CD4-positive, alpha-beta T cell treated with Interferon alpha-2 for 1 hour (primary cell): Measurements from ENCODE around the gene GJD3.
"Not testable (repeated sequence)": the region's sequence is repeated elsewhere in the genome, so short reads cannot be mapped to it uniquely, and the experiment has no call there.

Experiments
- DNase-seq, 2 donors: peaks; one replicate each; pipeline ENCODE4 v3.0.0-alpha.2; 2020 to 2022

GJD3 gene

GRCh38 chr17:40364121-40364861 is at the start of gene GJD3:
Gene GJD3 (minus strand): TSS chr17:40364737. CDS start chr17:40363815, 922 bp downstream.
- DNase-seq = no peak

- DNase-seq = not testable (repeated sequence)
Measured at GRCh38 chr17:40414312-40414711, 49.8 kb upstream of the GJD3 start.

GRCh38 chr17:40412880-40413279 is 48.3 kb upstream of the GJD3 start:
- DNase-seq = no peak

GRCh38 chr17:40411821-40412220 is 47.3 kb upstream of the GJD3 start:
- no peak for DNase-seq

- no peak for DNase-seq
Measured at GRCh38 chr17:40410082-40410481, 45.5 kb upstream of the GJD3 start.

GRCh38 chr17:40409540-40409939 is 45.0 kb upstream of the GJD3 start:
- DNase-seq = not testable (repeated sequence)

- DNase-seq = no peak
Measured at GRCh38 chr17:40407460-40407859, 42.9 kb upstream of the GJD3 start.

GRCh38 chr17:40404003-40404402 is 39.5 kb upstream of the GJD3 start:
- DNase-seq = no peak

- peak in 1 of 2 donors; percentile 39 for DNase-seq
Measured at GRCh38 chr17:40402668-40403067, 38.1 kb upstream of the GJD3 start.

- peak in 1 of 2 donors; percentile 59 for DNase-seq
Measured at GRCh38 chr17:40399185-40399584, 34.6 kb upstream of the GJD3 start.

GRCh38 chr17:40386555-40386954 is 22.0 kb upstream of the GJD3 start:
- not testable (repeated sequence) for DNase-seq

- DNase-seq = no peak
Measured at GRCh38 chr17:40382251-40382650, 17.7 kb upstream of the GJD3 start.

- DNase-seq = no peak
Measured at GRCh38 chr17:40378966-40379365, 14.4 kb upstream of the GJD3 start.

GRCh38 chr17:40377832-40378231 is 13.3 kb upstream of the GJD3 start:
- DNase-seq = no peak

- DNase-seq = not testable (repeated sequence)
Measured at GRCh38 chr17:40376541-40376940, 12.0 kb upstream of the GJD3 start.

GRCh38 chr17:40375786-40376185 is 11.2 kb upstream of the GJD3 start:
- not testable (repeated sequence) for DNase-seq

- no peak for DNase-seq
Measured at GRCh38 chr17:40374821-40375498, 10.4 kb upstream of the GJD3 start.

GRCh38 chr17:40373999-40374398 is 9.5 kb upstream of the GJD3 start:
- no peak for DNase-seq

GRCh38 chr17:40373324-40373723 is 8.8 kb upstream of the GJD3 start:
- DNase-seq = no peak

GRCh38 chr17:40372644-40373043 is 8.1 kb upstream of the GJD3 start:
- DNase-seq = not testable (repeated sequence)

- no peak for DNase-seq
Measured at GRCh38 chr17:40372031-40372430, 7.5 kb upstream of the GJD3 start.

GRCh38 chr17:40371261-40371929 is 6.9 kb upstream of the GJD3 start:
- DNase-seq = peak; percentile 30 to 69

GRCh38 chr17:40369923-40370322 is 5.4 kb upstream of the GJD3 start:
- no peak for DNase-seq

- not testable (repeated sequence) for DNase-seq
Measured at GRCh38 chr17:40367728-40368127, 3.2 kb upstream of the GJD3 start.
